Forelimb muscle (tissue), 1 donor: ENCODE results near the gene ZPLD1. TPM values are rescaled to one million over a fixed set of nuclear protein-coding genes. Genes with fewer than 3 reads are reported as not detected.

Source experiments
- DNase-seq: peaks from one replicate; pipeline ENCODE4 v3.0.0-alpha.2; 2013; ENCODE audit warnings: low read depth
- polyA plus RNA-seq: library from polyadenylated mRNA; unstranded; fragments of 120-200 nt; gene quantifications from one replicate; pipeline ENCODE4 v1.2.1, GENCODE V29; 2013; ENCODE audit not compliant: insufficient read length

Gene ZPLD1
- polyA plus RNA-seq = not detected

- DNase-seq = no peak
Measured at GRCh38 chr3:102434715-102435114, at the start of gene ZPLD1. ZPLD1 (plus strand) TSS chr3:102435015; CDS start chr3:102438488, 3,473 bp downstream.

GRCh38 chr3:102390171-102390864 lies 44.5 kb upstream of the ZPLD1 start:
- no peak for DNase-seq

GRCh38 chr3:102390916-102391315 lies 43.9 kb upstream of the ZPLD1 start:
- DNase-seq = no peak

- DNase-seq = no peak
Measured at GRCh38 chr3:102391491-102391890, 43.3 kb upstream of the ZPLD1 start.

- no peak for DNase-seq
Measured at GRCh38 chr3:102394517-102394916, 40.3 kb upstream of the ZPLD1 start.

GRCh38 chr3:102398176-102398575 lies 36.6 kb upstream of the ZPLD1 start:
- no peak for DNase-seq

- no peak for DNase-seq
Measured at GRCh38 chr3:102398666-102399065, 36.1 kb upstream of the ZPLD1 start.

GRCh38 chr3:102400142-102400541 lies 34.7 kb upstream of the ZPLD1 start:
- DNase-seq = no peak

- DNase-seq = no peak
Measured at GRCh38 chr3:102400766-102401165, 34.0 kb upstream of the ZPLD1 start.

GRCh38 chr3:102410616-102411015 lies 24.2 kb upstream of the ZPLD1 start:
- DNase-seq = no peak

- no peak for DNase-seq
Measured at GRCh38 chr3:102415553-102415952, 19.3 kb upstream of the ZPLD1 start.

GRCh38 chr3:102419786-102420185 lies 15.0 kb upstream of the ZPLD1 start:
- no peak for DNase-seq

GRCh38 chr3:102441832-102442231 lies 7.0 kb downstream of the ZPLD1 start:
- no peak for DNase-seq

GRCh38 chr3:102443021-102443420 lies 8.2 kb downstream of the ZPLD1 start:
- DNase-seq = no peak

GRCh38 chr3:102444101-102444500 lies 9.3 kb downstream of the ZPLD1 start:
- no peak for DNase-seq

GRCh38 chr3:102447272-102447671 lies 12.5 kb downstream of the ZPLD1 start:
- DNase-seq = no peak

GRCh38 chr3:102449341-102449740 lies 14.5 kb downstream of the ZPLD1 start:
- no peak for DNase-seq

- DNase-seq = no peak
Measured at GRCh38 chr3:102449930-102450329, 15.1 kb downstream of the ZPLD1 start.

GRCh38 chr3:102450976-102451375 lies 16.2 kb downstream of the ZPLD1 start:
- DNase-seq = no peak

GRCh38 chr3:102451543-102451942 lies 16.7 kb downstream of the ZPLD1 start:
- DNase-seq = no peak

GRCh38 chr3:102454181-102454580 lies 19.4 kb downstream of the ZPLD1 start:
- DNase-seq = no peak

GRCh38 chr3:102457644-102458043 lies 22.8 kb downstream of the ZPLD1 start:
- DNase-seq = no peak

- DNase-seq = no peak
Measured at GRCh38 chr3:102460579-102460978, 25.8 kb downstream of the ZPLD1 start.

GRCh38 chr3:102464261-102464660 lies 29.4 kb downstream of the ZPLD1 start:
- DNase-seq = no peak
